SK-MEL-5 (cell line): Measurements from ENCODE around the gene UBXN6. TPM values are rescaled to one million over a fixed set of nuclear protein-coding genes. Genes with fewer than 3 reads are reported as not detected.

Experiments used
- DNase-seq: peaks from one replicate; pipeline ENCODE4 v3.0.0-alpha.2; 2016; ENCODE audit warnings: low read depth, low spot score
- in situ Hi-C: cut with HindIII; loops from 2 replicates; pipeline ENCODE4 v1.10.0; 2016; ENCODE audit warnings: low sequenced_read_pairs, high pct_unique_total_duplicates, low pct_unique_long_range_greater_than_20kb
- small RNA-seq, 2 experiments: library from RNA; depleted of rRNA; stranded (forward); fragments of <200 nt; gene quantifications; one replicate each; pipeline ENCODE3, GENCODE V24; 2014
- total RNA-seq: library from RNA; depleted of rRNA; stranded (reverse); fragments of >200 nt; shearing (Covaris generic); gene quantifications from 2 replicates; pipeline ENCODE4 v1.2.3, GENCODE V29; 2014; rRNA removed

Gene UBXN6
- total RNA-seq, 1 experiment from 2014 or later: 57.7 TPM

DNA sequence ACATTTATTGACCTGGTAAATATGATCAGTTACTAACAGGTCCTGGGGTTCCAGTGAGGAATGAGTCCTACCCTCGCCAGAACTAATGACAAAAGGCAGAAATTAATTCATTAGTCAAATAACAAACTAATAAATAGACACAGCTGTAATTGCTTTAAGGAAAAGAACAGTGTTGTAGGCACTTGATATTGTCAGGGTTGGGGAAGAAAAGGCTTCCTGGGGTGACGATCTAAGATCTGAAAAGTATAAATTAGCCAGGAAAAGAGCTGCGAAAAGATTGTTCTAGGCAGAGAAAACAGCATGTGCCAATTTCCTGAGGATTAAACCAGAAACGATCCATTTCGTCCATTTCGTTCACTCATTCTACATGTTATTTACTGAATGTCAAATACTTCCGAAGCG, 55.8 kb downstream of the UBXN6 start:
- in situ Hi-C loops: no loop called here
- no peak for DNase-seq

DNA sequence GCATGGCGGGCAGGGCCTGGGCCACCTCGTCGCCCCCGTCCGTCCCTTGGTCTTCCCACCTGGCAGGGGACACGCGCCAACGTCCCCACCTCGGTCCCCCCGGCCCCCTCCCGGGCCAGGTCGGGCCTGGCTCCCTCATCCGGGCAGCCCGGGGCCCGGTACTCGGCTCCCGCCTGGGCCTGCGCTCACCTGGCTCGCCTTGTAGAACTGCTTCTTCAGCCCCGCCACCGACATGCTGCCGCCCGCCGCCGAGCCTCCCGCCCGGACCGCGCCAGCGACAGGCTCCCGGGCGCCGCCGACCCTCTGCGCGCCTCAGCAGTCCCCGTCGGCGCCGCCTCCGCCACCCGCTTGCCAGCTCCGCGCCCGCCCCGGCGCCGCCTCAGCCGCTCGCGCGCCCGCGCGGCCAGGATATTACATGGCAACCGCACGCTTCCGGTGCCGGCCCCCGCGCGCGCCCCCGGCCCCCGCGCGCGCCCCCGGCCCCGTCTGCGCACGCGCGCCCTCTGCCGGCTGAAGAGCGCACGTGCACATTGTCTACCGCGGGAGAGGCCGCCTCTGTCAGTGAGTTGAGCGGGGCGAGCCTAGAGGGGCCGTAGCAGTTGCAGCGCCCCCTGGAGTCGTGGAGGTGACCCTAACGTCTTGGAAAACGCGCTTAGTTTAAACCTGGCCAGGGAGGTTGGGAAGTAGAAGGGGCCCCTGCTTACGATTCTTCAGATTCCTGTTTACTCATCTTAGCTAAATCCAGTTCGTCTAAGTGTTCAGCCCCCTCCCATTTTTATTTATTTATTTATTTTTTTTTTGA, 57.3 kb downstream of the UBXN6 start, which contains the start of gene SH3GL1:
Gene SH3GL1 (minus strand): TSS at position 413 of the 802 bp plus-strand sequence. CDS start 179 bp downstream, at position 234.
- in situ Hi-C loops: no loop called here
- DNase-seq: peak; percentile 84

DNA sequence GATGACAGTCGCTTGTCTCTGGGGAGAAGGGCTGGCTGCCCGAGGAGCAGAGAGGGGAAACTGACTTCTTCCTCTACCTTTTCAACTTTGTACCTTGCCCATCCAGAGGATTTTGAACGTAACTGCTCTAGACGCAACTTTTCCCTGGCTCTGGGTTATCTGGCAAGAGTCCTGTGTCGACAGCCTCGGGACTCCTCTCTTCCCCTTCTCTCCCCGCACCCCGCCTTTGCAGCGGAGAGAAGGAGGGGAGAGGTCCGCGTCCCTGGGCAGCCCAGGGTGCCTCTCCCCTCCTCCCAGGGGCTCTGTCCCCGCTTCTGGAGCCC, 57.8 kb downstream of the UBXN6 start:
- DNase-seq: no peak
- in situ Hi-C loops: no loop called here

DNA sequence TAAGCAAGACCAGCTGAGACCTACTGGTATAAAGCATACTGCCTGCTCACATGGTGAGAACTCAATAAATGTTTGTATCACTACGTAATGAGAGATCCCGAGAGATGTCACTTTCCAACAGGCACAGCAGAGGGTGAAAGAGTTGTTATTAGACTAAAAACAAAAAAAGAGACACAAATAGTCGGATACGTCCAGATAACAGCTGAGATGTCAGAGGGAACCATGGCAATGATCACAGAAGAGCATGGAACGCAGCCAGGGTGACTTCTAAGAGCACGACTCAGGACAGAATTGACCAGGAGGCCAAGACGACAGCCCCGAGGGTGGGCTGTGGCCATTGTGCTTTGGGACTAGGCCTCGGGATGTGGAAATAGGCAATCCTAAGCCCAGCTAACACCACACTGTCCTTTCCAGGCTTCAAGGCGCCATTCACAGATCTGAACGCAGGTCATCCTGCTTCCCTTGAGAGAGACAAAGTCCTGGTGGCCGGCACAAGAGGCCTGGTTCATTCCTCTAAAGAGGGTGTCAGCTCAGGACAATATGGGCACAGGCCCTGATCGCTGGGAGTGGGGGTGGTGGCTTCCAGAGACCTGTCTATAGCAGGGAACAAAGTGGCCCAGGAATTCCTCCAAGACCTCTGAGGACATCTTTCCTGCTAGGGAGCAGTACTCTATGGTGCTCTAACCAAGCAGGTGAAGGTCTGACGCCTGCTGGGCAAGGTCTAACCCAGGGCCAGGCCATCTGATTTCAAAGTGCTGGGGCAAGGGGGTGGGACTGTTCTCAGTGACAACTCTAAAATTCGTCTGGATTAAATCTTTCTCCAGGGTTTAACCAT, 60.4 kb downstream of the UBXN6 start:
- no peak for DNase-seq
- in situ Hi-C loops: no loop called here

Small RNA genes within 50 kb of the gene (small RNA-seq; reads per million reads assigned to genes)
- gene MIR4746: 0 reads per million in 2 experiments

Other genes with a start within 250 kb of the UBXN6 start
- gene EBI3, start 228.3 kb downstream of the UBXN6 start, total RNA-seq: not detected in 2 replicates
- gene YJU2, start 210.7 kb downstream of the UBXN6 start, total RNA-seq: 20.2 and 20.9 TPM in 2 replicates
- gene SHD, start 178.5 kb downstream of the UBXN6 start, total RNA-seq: 0.42 TPM in 1 of 2 replicates, not detected in the other
- gene TMIGD2, start 155.4 kb downstream of the UBXN6 start, total RNA-seq: not detected in 2 replicates
- gene FSD1, start 153.2 kb downstream of the UBXN6 start, total RNA-seq: 2.7 and 2.8 TPM in 2 replicates
- 3.1 and 3.8 TPM in 2 replicates for gene STAP2, start 119.0 kb downstream of the UBXN6 start, total RNA-seq
- gene MPND, start 114.2 kb downstream of the UBXN6 start, total RNA-seq: 3.0 and 5.3 TPM in 2 replicates
- gene SH3GL1, start 57.2 kb downstream of the UBXN6 start, total RNA-seq: 33.0 and 37.6 TPM in 2 replicates
- gene CHAF1A, start 55.2 kb downstream of the UBXN6 start, total RNA-seq: 14.5 and 19.4 TPM in 2 replicates
- gene HDGFL2, start 14.5 kb upstream of the UBXN6 start, total RNA-seq: 24.5 and 25.2 TPM in 2 replicates
- gene PLIN4, start 60.7 kb upstream of the UBXN6 start, total RNA-seq: 0.05 TPM in 2 replicates
- 1.2 TPM in 1 of 2 replicates, not detected in the other for gene PLIN5, start 77.4 kb upstream of the UBXN6 start, total RNA-seq
- 0.05 and 0.21 TPM in 2 replicates for gene LRG1, start 82.2 kb upstream of the UBXN6 start, total RNA-seq
- gene SEMA6B, start 101.9 kb upstream of the UBXN6 start, total RNA-seq: 6.3 and 6.9 TPM in 2 replicates
- 2.8 and 3.5 TPM in 2 replicates for gene TNFAIP8L1, start 181.7 kb upstream of the UBXN6 start, total RNA-seq
- 321 and 322 TPM in 2 replicates for gene MYDGF, start 212.5 kb upstream of the UBXN6 start, total RNA-seq